Natural killer cell treated with Interleukin-12 subunit alpha and Interleukin-12 subunit beta and Interleukin-15 and Interleukin-18, amount 100 ng/mL, for 72 hours (primary cell): ENCODE measurements around the gene PROSER1. TPM values are rescaled to one million over a fixed set of nuclear protein-coding genes. Genes with fewer than 3 reads are reported as not detected.

Experiments used
- ATAC-seq, 2 donors: fragments of 150-1000 bp; cut with Tn5 transposase in 1 of 2; sonication (Bioruptor Pico), chemical (Tn5 transposase) in 1 of 2; 2 replicates each; pipeline ENCODE4 v1.10.0; 2021
- DNase-seq: peaks from one replicate; pipeline ENCODE4 v3.0.0; 2022; ENCODE audit warnings: low spot score
- H3K27ac Mint-ChIP-seq, 2 donors: 1 replicate in 1 of 2; 2 replicates in 1 of 2; pipeline ENCODE4 v1.8.0; 2022; ENCODE audit warnings: mixed read lengths in 2 of 2, mild to moderate bottlenecking in 1 of 2, moderate library complexity in 1 of 2
- H3K27me3 Mint-ChIP-seq, 2 donors: 1 replicate in 1 of 2; 2 replicates in 1 of 2; pipeline ENCODE4 v1.8.0; 2022; ENCODE audit warnings: mixed read lengths in 2 of 2
- H3K36me3 Mint-ChIP-seq: one replicate; pipeline ENCODE4 v1.8.0; 2022; ENCODE audit warnings: mixed read lengths
- H3K4me1 Mint-ChIP-seq, 2 donors: 1 replicate in 1 of 2; 2 replicates in 1 of 2; pipeline ENCODE4 v1.8.0; 2022; ENCODE audit warnings: low read depth in 2 of 2, mixed read lengths in 2 of 2, mild to moderate bottlenecking in 1 of 2
- H3K4me3 Mint-ChIP-seq: one replicate; pipeline ENCODE4 v1.8.0; 2022; ENCODE audit warnings: mixed read lengths
- H3K9me3 Mint-ChIP-seq: 2 replicates; pipeline ENCODE4 v1.8.0; 2022; ENCODE audit warnings: mixed read lengths
- total RNA-seq, 2 donors: library from RNA; stranded (reverse); gene quantifications; one replicate each; pipeline ENCODE4 v1.2.3, GENCODE V29; 2022

Gene PROSER1
- total RNA-seq, 2 donors from 2014 or later = 66.0 TPM

DNA sequence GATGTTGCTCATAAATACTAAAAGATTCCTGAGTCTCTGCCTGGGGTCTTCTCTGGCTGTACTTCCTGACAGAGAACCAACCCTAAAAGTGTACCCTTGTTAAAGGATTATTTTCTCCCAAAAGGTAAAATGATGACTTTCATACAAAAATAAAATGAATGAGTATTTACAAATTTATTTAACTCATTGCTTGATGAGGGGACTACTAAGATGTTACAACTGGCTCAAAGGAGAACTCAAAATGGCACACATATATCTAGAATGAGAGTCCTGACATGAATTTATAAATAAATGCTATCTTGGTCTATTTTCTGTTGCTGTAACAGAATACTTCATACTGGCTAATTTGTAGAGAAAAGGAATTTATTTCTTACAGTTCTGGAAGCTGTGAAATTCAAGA, 77.7 kb downstream of the PROSER1 start:
- ATAC-seq (no peak), DNase-seq (no peak)
- Mint-ChIP-seq H3K36me3 (no peaks in the 10 kb centered on the region), H3K27ac (no peak overlapping the region), H3K4me3 (no peak overlapping the region), H3K27me3 (peaks cover 0 to 3% of the 10 kb centered on the region in 2 donors), H3K4me1 (no peaks in the 10 kb centered on the region), H3K9me3 (peaks cover 4% of the 10 kb centered on the region)

Other genes with a start within 250 kb of the PROSER1 start
- gene STOML3, start 47.3 kb downstream of the PROSER1 start, total RNA-seq = not detected
- gene NHLRC3, start 367 bp upstream of the PROSER1 start, total RNA-seq = 10 to 100 TPM; 14.0 to 16.6 TPM